Endothelial cell of umbilical vein (primary cell): ENCODE data around the gene FRYL. TPM values are rescaled to one million over a fixed set of nuclear protein-coding genes. Genes with fewer than 3 reads are reported as not detected.

Source experiments
- BruUV-seq: library from RNA; stranded (reverse); fragments of 400-500 nt; replicated peaks from 2 replicates; lab custom pipeline; 2021; lab: Mats Ljungman, UMichigan
- CTCF ChIA-PET: fragments of 300-600, 350-600 bp; sonication (Branson Sonifier 250); formaldehyde crosslinking; loops from one replicate; lab custom pipeline; 2021; ENCODE audit warnings: antibody characterized with exemption, inconsistent platforms; lab: Charles Lee
- POLR2A ChIA-PET: fragments of 300-600, 350-600 bp; sonication (Branson Sonifier 250); formaldehyde crosslinking; loops from one replicate; lab custom pipeline; 2021; ENCODE audit warnings: antibody characterized with exemption, inconsistent platforms; lab: Charles Lee
- DNase-seq: peaks from one replicate; pipeline ENCODE4 v3.0.0-alpha.2; 2011; ENCODE audit warnings: low read depth, low spot score
- FAIRE-seq: peaks from 2 replicates; lab custom pipeline; 2011; peaks lifted over from hg19 to GRCh38; lab: Jason Lieb, UNC
- H2AFZ ChIP-seq: 2 replicates; pipeline ENCODE4 v1.6.0; 2012; ENCODE audit warnings: low read depth, low read length, control low read depth, inconsistent platforms
- H3K27ac ChIP-seq: 2 replicates; pipeline ENCODE4 v1.5.1; 2011; ENCODE audit warnings: low read depth, mild to moderate bottlenecking, control low read depth, low read length, moderate library complexity; ENCODE audit not compliant: insufficient read depth
- H3K27me3 ChIP-seq, 2 experiments: 2 replicates each; pipeline versions ENCODE4 v1.6.0 to v1.6.1; 2011; ENCODE audit warnings: low read length in 2 of 2, mixed read lengths in 1 of 2; ENCODE audit not compliant: control insufficient read depth in 2 of 2, insufficient read depth in 2 of 2
- H3K36me3 ChIP-seq, 2 experiments: 2 replicates in 1 of 2; 3 replicates in 1 of 2; pipeline ENCODE4 v1.5.1; 2011; ENCODE audit warnings: low read length in 2 of 2, mild to moderate bottlenecking in 1 of 2, moderate library complexity in 1 of 2; ENCODE audit not compliant: control insufficient read depth in 2 of 2, insufficient read depth in 2 of 2; ENCODE audit errors: extremely low read depth in 1 of 2
- H3K4me1 ChIP-seq: 3 replicates; pipeline ENCODE4 v1.5.1; 2011; ENCODE audit warnings: mild to moderate bottlenecking, low read length; ENCODE audit not compliant: control insufficient read depth, insufficient read depth; ENCODE audit errors: extremely low read depth
- H3K4me2 ChIP-seq: 2 replicates; pipeline ENCODE4 v1.6.1; 2011; ENCODE audit warnings: low read length, control low read depth, mixed read lengths; ENCODE audit not compliant: insufficient read depth
- H3K4me3 ChIP-seq, 3 experiments: fragments of 200-600 bp in 1 of 3; sonication (generic), shearing (Covaris generic) in 1 of 3; replicated peaks in 1 of 3; 2 replicates each; pipeline ENCODE4 v1.5.1; 2011 to 2016; ENCODE audit warnings: control low read depth in 3 of 3, low read length in 3 of 3, mild to moderate bottlenecking in 2 of 3, inconsistent platforms in 1 of 3, low read depth in 1 of 3, moderate library complexity in 1 of 3; ENCODE audit not compliant: insufficient read depth in 1 of 3
- H3K79me2 ChIP-seq: 2 replicates; pipeline ENCODE4 v1.6.0; 2012; ENCODE audit warnings: low read length, inconsistent platforms; ENCODE audit not compliant: control insufficient read depth, insufficient read depth
- H3K9ac ChIP-seq: replicated peaks from 2 replicates; pipeline ENCODE3; 2011; ENCODE audit warnings: low read length, control low read depth; ENCODE audit not compliant: insufficient read depth; ENCODE audit errors: extremely low read depth
- H3K9me1 ChIP-seq: replicated peaks from 3 replicates; pipeline ENCODE4 v1.6.0; 2011; ENCODE audit warnings: mild to moderate bottlenecking, low read length; ENCODE audit not compliant: control insufficient read depth, insufficient read depth; ENCODE audit errors: extremely low read depth
- H3K9me3 ChIP-seq: replicated peaks from 2 replicates; pipeline ENCODE4 v1.5.1; 2012; ENCODE audit warnings: low read length, inconsistent platforms; ENCODE audit not compliant: control insufficient read depth, insufficient read depth
- H4K20me1 ChIP-seq: replicated peaks from 2 replicates; pipeline ENCODE3; 2011; ENCODE audit warnings: mild to moderate bottlenecking, low read length; ENCODE audit not compliant: control insufficient read depth, insufficient read depth; ENCODE audit errors: extremely low read depth
- CTCF ChIP-seq, 2 donors: IDR thresholded peaks; 1 replicate in 1 of 2; 2 replicates in 1 of 2; pipeline ENCODE4 v1.5.1; 2011; ENCODE audit warnings: low read length in 2 of 2, mild to moderate bottlenecking in 2 of 2, moderate library complexity in 2 of 2, control low read depth in 1 of 2, inconsistent platforms in 1 of 2, low read depth in 1 of 2; ENCODE audit not compliant: insufficient read depth in 1 of 2; ENCODE audit errors: extremely low read depth in 1 of 2
- EZH2 ChIP-seq: IDR thresholded peaks from 2 replicates; pipeline ENCODE4 v1.6.1; 2012; ENCODE audit warnings: borderline replicate concordance, low read depth, mild to moderate bottlenecking, moderate library complexity, low read length, inconsistent platforms; ENCODE audit not compliant: severe bottlenecking
- FOS ChIP-seq: IDR thresholded peaks from 2 replicates; pipeline ENCODE4 v1.6.1; 2011; ENCODE audit warnings: mild to moderate bottlenecking, low read length, moderate library complexity, borderline replicate concordance; ENCODE audit not compliant: insufficient read depth
- GATA2 ChIP-seq: IDR thresholded peaks from 2 replicates; pipeline ENCODE4 v1.7.0; 2011; ENCODE audit warnings: low read depth, mild to moderate bottlenecking, moderate library complexity, mixed read lengths, low read length; ENCODE audit not compliant: insufficient read length, insufficient read depth
- JUN ChIP-seq: IDR thresholded peaks from 2 replicates; pipeline ENCODE4 v1.6.1; 2011; ENCODE audit warnings: borderline replicate concordance, low read depth; ENCODE audit not compliant: insufficient read length, insufficient read depth
- MAX ChIP-seq: IDR thresholded peaks from 2 replicates; pipeline ENCODE4 v1.6.1; 2011; ENCODE audit not compliant: insufficient read depth, insufficient read length
- MYC ChIP-seq: IDR thresholded peaks from one replicate; pipeline ENCODE4 v1.6.1; 2011; ENCODE audit warnings: mild to moderate bottlenecking, low read depth, low read length
- POLR2A ChIP-seq: IDR thresholded peaks from 2 replicates; pipeline ENCODE4 v1.6.1; 2012; ENCODE audit warnings: low read depth, mild to moderate bottlenecking, control low read depth, low read length
- POLR2AphosphoS5 ChIP-seq: IDR thresholded peaks from 2 replicates; pipeline ENCODE4 v1.6.1; 2012; ENCODE audit warnings: low read depth, mild to moderate bottlenecking, control low read depth, low read length, moderate library complexity; ENCODE audit not compliant: insufficient read depth
- dilution Hi-C: fragments of 300-500 bp; cut with MboI; formaldehyde crosslinking; loops from one replicate; pipeline ENCODE4 v1.15.0; 2019; ENCODE audit warnings: low sequenced_read_pairs; ENCODE audit not compliant: extremely low pct_ligation_motif_present
- intact Hi-C: fragments of 100-400 bp; cut with micrococcal nuclease; formaldehyde crosslinking; loops from one replicate; pipeline ENCODE4 v1.10.0; 2022
- polyA plus RNA-seq, 4 experiments: library from polyadenylated mRNA; depleted of rRNA in 3 of 4; stranded (reverse) in 3 of 4; unstranded in 1 of 4; fragments of >200 nt; gene quantifications; 2 replicates each; pipeline versions ENCODE4 v1.2.1 to v1.2.3, GENCODE V29; 2011 to 2012; ENCODE audit warnings: missing spikeins in 1 of 4
- total RNA-seq: library from RNA; stranded (reverse); gene quantifications from 2 replicates; pipeline ENCODE4 v1.2.3, GENCODE V29; 2021

The FRYL gene
- total and polyA plus RNA-seq, 2 donors (not counting 3 experiments of a cell fraction or from before 2014, with no cell fraction given), result 17.0 to 84.9 TPM

- Histone ChIP-seq H3K27me3 (no peaks in the 10 kb centered on the region), H3K36me3 (peaks cover 0 to 1% of the 10 kb centered on the region in 2 experiments), H3K9me1 (no peaks in the 10 kb centered on the region), H3K27ac (no peak overlapping the region), H3K4me3 (no peak overlapping the region), H2AFZ (no peak overlapping the region), H3K4me1 (no peaks in the 10 kb centered on the region), H3K4me2 (no peak overlapping the region), H4K20me1 (no peaks in the 10 kb centered on the region), H3K9ac (no peak overlapping the region), H3K79me2 (peaks cover 43% of the 10 kb centered on the region), H3K9me3 (no peaks in the 10 kb centered on the region)
- no peak for TF ChIP-seq GATA2
- no peak for TF ChIP-seq MYC
- no peak for TF ChIP-seq CTCF (IDR thresholded peaks at IDR 0.05; ENCODE audit: extremely low read depth in 1 of 2, insufficient read depth in 1 of 2, low read depth in 1 of 2, low read length in 2 of 2)
- no peak for TF ChIP-seq POLR2AphosphoS5
- TF ChIP-seq POLR2A, result no peak
- no peak for TF ChIP-seq FOS
- no peak for TF ChIP-seq MAX
- no peak for TF ChIP-seq JUN
- no peak for TF ChIP-seq EZH2
- no peak for DNase-seq
- ChIA-PET POLR2A (no interaction called here), CTCF (no interaction called here)
- intact Hi-C loops, result no loop called here
- BruUV-seq, result no TSS peak
- dilution Hi-C loops, result no loop called here
- no peak for FAIRE-seq
Observed at GRCh38 chr4:48705609-48706008, 74.5 kb downstream of the FRYL start.
